NCI-H524 (cell line): ENCODE results near the gene SYNE4.
"Not testable (repeated sequence)": the region's sequence is repeated elsewhere in the genome, so short reads cannot be mapped to it uniquely, and the experiment has no call there.

Experiments used
- DNase-seq, 2 experiments: peaks; one replicate each; lab custom pipeline; 2025; lab: John Stamatoyannopoulos, UW

The SYNE4 gene

DNA sequence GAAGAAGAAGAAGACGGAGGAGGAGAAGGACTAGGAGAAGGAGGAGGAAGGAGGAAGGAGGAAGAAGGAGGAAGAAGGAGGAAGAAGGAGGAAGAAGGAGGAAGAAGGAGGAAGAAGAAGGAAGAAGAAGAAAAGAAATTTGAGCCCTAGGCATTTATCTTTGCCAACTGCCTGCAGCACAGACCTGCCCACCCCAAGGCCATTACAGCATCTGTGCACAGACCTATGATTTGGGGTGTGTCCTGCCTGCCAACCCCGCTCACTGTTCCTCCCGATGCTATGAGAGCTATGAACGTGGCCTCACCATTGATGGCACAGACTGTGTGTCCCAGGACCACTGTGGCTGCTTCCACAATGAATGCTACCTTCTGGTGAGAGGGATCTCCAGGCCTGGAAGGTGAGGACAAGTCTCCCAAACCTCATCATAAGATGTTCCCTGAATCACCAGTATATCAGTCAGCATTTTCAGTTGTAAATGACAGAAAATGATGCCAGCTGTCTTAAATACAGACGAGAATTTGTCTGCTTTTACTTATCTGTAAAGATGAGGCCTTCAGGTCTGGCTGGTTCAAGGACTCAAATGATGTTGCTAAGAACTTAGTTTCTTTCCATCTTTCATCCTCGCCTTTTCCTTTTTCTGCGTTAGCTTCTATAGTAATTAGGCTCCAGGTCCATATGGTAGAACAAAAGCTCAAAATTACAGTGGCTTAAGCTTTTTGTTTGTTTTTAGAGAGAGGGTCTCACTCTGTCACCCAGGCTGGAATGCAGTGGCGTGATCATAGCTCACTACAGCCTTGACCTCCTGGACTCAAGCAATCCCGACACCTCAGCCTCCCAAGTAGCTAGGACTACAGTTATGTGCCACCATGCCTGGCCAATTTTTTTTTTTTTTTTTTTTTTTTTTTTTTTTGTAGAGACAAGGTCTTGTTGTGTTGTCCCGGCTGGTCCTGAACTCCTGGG, 17.6 kb downstream of the SYNE4 start:
- DNase-seq = no peak

DNA sequence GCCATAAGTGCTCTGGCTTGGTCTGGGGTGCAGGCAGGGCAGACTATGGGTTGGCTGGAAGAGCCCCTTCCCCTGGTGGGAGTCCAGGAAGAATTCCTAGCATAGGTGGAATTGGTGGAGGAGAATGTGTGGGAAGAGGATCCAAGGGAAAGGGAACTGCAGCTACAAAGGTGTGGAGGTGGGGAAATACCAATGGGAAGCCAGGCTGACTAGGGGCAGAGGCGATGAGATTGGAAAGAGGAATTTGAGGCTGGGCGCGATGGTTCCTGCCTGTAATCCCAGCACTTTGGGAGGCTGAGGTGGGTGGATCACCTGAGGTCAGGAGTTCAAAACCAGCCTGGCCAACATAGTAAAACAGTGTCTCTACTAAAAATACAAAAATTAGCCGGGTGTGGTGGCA, 18.5 kb downstream of the SYNE4 start:
- no peak for DNase-seq

DNA sequence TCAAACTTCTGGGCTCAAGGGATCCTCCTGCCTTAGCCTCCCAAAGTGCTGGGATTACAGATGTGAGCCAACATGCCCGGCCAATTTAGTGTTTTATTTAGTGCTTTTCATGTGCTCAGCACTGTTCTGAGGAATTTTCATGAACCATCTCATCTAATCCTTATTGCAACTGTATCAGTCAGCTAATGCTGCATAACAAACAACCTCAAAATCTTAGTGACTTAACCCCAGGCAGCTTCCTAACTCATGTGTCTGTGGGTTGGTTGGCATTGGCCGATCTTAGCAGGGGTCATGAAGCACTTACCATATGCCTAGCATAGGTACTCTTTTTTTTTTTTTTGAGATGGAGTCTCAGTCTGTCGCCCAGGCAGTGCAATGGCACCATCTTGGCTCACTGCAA, 19.8 kb downstream of the SYNE4 start:
- DNase-seq = no peak

DNA sequence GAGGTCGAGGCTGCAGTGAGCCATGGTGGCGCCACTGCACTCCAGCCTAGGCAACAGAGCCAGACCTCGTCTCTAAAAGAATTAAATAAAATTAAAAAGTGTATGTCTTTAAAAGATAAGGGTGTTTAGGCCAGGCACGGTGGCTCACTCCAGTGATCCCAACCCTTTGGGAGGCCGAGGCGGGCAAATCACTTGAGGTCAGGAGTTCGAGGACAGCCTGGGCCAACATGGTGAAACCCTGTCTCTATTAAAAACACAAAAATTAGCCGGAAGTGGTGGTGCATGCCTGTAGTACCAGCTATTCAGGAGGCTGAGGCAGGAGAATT, 21.1 kb downstream of the SYNE4 start:
- DNase-seq = no peak

DNA sequence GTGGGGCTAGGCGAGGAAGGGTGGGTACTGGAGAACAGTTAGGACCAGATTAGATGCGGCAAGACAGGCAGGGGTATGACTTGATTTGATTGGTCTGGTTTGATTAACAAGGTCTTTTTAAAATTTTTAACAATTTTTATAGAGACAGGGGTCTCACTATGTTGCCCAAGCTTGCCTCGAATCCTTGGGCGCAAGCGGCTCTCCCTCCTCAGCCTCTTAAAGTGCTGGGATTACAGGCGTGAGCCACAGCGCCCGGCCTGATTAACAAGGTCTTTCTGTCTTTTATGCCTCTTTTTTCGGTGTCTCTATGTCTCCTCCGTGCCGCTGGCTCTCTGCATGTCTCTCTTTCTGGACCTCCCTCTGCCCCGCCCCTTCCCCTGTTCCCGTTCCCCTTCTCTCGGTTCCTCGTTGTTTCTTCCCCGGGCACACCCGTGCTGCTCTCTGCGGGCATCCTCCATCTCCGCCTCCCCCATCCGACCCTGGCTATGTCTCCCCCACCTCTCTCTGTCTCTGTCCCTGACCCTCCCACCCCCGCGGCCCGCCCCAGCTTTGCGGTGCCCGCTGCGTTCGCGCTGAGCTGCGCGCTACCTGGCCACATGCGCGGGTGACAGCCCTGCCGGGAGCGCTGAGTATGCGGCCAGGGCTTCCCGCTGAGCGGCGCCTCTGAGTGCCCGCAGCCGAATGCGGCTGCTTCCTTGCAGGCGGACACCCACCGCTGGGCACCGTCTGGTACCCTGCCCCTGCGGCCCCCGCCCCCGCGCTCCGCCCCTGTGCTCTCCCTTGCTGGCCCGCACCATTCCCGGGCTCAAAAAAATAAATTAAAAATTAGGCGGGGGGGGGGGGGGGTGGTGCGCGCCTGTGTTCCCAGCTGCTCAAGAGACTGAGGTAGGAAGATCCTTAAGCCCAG, 21.7 kb downstream of the SYNE4 start:
- peak; percentile 73 to 80 for DNase-seq

DNA sequence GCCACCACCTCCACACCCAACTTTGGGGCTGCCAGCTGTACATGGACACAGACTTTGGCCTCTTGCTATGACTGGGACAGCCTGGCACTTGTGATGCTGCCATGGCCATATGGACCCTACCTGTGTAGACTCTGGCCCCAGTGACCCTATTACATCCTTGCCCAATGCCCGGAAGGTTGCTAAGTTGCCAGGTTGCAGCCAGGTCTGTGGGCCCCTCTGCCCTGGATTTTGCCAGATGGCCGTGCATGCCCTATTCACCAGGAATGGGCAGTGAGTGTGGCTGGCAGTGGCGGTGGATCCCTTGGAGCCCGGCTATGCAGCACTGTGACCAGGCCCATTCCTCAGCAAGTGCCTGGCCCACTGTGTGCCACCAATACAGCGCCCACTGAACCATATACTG, 22.5 kb downstream of the SYNE4 start:
- DNase-seq = no peak

DNA sequence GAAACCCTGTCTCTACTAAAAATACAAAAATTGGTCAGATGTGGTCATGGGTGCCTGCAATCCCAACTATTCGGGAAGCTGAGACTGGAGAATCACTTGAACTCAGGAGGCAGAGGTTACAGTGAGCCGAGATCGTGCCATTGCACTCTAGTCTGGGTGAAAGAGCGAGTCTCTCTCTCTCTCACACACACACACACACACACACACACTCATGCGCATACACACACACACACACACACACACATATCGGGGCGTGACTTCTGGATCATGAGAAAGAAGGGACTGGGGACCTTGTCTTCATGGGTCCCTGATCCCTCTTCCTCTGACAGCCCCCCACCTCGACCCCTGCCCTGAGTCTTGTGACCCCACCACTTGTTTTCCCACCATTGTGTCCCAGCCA, 25.4 kb downstream of the SYNE4 start:
- DNase-seq = no peak

DNA sequence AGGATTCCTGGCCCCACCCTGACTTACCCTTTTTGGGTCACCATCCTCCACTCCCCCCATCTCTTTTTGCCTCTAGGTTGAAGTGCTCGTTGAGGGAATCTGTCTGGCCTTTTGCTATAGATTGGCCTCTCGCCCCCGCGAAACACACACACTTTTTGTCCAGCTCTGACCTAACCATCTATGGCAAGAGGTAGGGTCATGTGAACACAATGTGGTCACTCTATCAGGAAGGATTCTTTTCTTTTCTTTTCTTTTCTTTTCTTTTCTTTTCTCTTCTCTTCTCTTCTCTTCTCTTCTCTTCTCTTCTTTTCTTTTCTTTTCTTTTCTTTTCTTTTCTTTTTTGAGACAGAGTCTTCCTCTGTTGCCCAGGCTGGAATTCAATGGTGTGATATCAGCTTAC, 27.6 kb downstream of the SYNE4 start:
- DNase-seq = not testable (repeated sequence)

DNA sequence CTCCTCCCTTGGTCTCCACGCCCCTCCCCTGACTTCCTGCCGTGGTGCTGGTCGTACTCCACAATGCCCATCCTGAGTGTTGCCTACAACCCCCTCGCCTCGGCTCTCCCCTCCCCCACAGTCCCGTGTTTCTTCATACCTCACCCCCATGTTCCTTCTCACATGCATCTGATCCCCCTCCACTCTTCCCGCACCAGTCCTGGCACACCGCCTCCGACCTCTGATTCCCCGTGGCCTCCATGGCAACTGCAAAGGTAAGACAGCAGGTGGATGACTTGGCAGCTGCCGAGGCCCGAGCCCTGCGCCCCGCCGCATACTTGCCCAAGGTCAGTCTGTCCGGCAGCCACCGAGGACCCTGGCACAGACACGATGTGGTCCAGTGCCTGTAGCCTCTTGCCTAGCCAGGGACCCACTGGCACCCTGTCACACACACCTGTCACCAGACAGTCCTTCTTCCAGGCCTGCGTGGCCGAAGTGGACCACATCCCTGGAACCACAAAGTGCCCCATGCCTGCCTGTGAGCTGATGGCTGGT, 29.7 kb downstream of the SYNE4 start:
- DNase-seq = no peak

DNA sequence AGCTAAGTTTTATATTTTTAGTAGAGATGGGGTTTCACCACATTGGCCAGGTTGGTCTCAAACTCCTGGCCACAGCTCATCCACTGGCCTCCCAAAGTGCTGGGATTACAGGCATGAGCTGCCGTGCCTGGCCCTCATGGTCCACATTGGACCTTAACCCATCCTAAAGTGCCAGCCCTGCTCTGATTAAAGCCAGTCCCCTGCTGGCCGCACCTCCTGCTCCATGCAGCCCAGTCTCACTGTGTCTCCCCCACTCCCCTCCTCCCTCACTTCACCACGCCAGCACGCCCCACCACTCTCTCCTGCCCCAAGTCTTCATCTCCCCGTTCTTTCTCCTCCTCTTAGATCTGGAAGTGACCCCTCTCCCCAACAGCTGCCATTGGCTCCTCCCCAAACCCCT, 30.3 kb downstream of the SYNE4 start:
- no peak for DNase-seq

DNA sequence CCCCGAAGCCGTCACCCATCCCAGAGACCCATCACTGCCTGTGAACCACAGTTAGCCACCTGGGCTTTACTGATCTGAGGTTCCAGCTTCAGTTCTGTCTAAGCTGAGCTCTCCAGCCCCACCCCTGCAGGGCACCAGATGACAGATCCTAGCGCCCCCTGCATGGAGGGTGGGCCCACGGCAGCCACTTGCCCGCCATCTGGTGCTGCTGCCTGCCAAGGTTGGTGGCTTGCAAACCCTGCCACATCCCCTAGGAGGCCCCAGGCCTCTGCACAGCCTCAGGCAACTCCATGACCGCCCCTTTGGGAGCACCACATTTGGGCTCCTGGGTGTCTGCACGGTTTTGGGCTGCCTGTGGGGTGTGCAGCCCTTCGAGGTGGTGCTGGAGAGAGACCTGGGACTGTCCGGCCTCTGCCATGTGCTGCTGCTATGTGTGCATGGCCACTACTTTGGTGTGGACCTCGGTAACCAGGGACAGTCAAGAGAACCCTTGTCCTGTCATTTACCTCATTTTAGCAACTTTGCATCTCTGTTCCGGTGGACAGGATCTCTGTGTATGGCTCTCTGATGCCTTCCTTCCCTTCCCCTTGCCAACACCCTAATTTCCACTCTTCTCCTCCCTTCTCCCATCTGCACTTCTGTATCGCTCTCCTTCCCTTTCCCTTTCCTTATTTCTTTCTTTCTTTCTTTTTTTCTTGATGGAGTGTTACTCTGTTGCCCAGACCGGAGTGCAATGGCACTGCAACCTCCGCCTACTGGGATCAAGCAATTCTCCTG, 31.0 kb downstream of the SYNE4 start:
- peak; percentile 95 to 97 for DNase-seq

DNA sequence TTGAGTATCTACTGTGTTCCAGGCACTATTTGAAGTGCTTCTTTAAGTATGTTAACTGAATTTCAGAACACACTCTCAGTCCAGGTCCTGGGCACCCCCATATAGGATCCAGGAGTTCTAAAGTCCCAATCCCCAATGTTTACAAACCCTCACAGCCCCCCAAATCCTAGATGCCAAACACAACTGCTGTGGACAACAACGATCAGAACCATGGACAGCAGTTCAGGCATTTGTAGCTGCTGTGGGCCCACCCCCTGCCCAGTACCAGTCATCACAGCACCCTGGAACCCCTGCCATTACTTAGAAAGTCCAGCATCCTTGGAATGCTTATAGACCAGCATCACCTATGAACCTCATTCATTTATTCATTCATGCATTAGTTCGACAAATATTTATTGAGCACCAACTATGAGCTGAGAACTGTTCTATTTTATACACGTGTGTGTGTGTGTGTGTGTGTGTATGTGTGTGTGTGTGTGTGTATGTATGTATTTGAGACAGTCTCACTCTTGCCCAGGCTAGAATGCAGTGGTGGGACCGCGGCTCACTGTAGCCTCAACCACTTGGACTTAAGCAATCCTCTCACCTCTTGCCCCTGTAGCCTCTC, 32.9 kb downstream of the SYNE4 start:
- no peak for DNase-seq

DNA sequence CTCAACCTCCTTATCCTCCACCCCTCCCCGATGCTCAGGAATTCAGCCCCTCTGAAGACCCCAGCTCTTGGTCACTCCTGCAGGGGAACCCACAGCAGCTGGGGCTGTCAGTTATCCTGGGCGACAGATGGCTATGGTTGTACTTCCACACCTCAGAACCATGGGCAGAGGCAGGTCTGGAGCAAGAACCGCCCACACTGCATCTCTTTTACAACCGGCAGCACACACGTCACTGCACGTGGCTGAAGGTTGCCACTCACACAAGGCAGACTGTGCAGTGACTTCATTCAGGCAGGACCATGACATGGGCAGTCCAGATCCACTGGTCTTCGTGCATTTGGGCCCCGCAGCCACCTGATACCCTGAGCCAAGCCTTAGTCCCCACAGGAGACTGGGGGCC, 35.1 kb downstream of the SYNE4 start:
- peak; percentile 76 to 85 for DNase-seq

DNA sequence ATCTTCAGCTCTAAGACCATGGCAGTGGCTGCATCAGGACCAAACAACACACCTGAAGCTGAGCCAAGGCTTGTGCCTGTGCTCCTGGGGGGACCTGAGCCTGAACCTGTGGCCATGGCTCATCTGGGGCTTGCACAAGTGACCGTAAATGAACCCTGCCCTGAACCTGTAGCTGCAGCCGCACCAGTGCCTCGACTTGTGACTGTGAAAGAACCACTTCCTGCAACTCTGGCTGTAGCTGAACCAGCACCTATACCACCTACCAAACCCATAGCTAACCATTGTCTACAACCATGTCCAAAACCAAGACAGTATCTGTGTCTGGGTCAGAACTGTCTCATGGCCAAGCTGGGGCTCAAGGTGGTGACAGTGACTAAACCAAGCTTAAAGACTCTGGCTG, 41.8 kb downstream of the SYNE4 start:
- DNase-seq = no peak

DNA sequence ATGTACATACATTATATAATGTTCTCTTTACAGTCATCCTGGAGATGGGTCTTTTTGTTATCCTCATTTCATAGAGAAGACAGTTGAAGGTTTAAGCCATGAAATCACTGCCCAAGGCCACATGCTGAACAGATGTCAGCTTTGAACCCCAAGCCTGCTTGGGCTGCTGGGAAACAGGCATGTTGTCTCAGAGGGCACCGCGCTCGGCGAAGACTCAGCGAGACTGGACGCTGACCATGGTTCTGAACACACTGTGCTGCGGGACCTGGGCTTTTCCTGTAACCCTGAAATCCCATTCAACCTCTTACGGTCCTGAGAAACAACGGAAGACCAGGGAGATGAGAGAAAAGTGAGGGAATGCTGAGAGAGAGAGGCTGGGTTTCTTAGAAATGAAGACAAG, 45.1 kb downstream of the SYNE4 start:
- DNase-seq = no peak

DNA sequence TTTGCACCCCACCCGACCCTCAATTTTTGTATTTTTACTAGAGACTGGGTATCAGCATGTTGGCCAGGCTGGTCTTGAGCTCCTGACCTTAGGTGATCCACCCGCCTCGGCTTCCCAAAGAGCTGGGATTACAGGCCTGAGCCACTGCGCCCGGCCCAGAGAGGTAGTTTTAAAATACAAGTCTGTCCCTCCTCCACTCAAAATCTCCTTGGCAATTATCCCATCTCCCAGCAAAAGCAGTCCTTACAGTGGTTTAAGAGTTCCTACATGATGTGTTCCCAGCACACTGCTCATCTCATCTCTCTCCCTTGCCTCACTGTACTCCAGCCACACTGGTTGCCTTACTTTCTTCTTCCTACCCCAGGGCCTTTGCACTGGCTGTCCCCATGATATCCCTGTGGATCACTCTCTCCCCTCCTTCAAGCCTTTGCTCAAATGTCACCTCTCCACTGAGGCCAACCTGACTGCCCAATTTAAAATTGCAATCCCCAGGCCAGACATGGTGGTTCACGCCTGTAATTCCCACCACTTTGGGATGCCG, 48.1 kb downstream of the SYNE4 start:
- no peak for DNase-seq

DNA sequence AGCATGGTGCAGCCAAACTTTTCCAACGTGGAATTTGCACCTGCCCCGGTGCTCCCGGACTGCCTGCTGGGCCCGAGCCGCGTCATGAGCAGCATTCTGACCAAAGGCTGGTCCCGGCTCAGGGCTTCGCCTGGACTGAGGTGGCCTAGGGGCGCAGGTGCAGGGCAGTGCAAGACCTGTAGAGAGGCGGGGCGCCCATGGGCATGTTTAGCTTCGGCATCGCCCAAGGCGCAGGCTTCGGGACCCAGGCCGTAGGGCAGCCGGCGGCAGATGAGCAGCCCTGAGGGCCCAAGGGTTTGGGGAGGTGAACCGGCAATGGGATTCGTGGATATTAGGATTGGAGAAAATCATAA, 48.7 kb downstream of the SYNE4 start:
- DNase-seq = no peak

DNA sequence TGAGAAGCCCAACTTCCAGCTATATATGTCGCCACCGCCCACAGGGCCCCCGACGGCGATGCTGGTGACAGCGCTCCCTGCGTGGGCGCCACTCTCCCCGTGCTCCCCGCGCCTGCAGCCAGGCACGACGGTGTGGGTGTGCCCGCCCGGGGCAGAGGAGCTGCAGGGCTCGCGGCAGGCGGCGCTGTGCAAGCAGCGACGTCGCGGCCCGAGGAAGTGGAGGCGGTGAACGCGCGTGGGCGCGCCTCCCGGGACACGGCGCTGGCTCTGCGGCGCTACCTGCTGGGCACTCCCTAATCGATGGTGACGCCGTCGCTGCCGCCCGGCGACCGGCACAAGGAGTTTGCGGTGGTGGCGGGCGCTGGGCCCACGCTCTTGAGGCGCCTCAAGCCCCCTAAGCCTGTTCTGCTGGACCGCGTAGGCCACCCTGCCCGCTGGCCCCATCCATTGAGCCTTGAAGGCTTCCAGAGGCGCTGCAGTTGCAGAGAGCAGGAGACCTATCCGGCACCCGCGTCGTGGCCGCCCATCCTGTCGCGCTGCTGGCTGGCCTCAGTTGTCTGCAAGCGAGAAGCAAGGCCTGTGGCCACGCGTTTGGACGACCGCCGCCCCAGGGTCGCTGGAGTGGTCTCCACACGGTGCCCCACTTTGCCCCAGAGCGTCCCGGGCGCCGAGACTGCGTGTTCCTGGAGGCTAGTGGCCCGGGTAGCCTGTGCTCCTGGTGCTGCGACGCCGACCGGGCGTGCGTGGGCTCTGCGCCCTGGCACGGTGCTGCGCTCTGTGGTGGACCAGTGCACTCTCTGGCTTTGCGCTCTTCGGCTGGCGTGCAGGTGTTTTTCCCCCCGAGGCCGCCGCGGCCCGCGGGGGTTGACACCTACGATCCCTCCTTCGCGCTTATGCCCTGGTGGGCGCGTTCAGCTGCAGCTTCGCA, 49.3 kb downstream of the SYNE4 start:
- peak in 1 of 2 experiments; percentile 41 for DNase-seq

DNA sequence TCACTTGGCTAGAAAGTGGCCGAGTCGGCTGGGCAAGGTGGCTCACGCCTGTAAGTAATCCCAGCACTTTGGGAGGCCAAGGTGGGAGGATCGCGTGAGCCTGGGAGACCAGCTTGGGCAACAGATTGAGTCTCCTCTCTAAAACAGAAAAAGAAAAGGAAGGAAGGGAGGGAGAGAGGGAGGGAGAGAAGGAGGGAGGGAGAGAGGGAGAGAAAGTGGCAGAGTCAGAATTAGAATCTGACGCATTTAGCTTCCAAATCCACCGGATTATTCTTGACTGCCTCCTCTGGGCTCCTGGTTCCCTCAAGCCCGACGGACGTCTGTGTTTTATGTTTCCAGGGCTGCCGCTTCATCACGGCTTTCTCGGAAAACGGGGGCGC, 50.0 kb downstream of the SYNE4 start:
- DNase-seq = no peak

DNA sequence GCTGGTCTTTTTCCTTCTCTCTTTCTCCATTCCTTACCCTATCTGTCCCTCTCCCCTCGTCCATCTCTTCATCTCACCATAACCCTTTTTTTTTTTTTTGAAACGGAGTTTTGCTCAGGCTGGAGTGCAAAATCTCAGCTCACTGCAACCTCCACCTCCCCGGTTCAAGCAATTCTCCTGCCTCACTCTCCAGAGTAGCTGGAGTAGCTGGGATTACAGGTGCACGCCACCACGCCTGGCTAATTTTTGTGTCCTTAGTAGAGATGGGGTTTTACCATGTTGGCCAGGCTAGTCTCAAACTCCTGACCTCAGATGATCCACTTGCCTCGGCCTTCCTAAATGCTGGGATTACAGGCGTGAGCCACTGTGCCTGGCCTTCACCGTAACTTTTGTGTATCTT, 51.2 kb downstream of the SYNE4 start:
- DNase-seq = not testable (repeated sequence)
